ENCODE results near the gene EPHA6.

DNA sequence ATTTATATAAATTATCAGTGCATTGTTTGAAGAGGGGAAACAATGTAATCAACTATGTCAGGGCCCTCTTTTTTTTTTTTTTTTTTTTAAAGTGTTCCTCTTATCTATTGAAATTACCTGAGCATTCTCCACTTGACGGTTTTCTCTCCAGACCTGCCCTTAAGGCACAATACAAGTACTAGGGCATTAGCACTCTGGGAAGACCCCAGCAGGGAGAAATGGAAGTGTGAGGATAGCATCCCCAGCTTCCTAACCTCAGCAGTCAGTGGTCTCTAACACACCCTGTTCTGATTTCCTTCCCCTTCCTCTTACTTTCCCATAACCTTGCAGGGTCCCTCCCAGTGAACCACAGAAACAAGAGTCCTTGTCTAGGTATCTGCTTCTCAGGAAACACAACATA lies 491.8 kb downstream of the EPHA6 start:
- TF ChIP-seq, protein P1, sequence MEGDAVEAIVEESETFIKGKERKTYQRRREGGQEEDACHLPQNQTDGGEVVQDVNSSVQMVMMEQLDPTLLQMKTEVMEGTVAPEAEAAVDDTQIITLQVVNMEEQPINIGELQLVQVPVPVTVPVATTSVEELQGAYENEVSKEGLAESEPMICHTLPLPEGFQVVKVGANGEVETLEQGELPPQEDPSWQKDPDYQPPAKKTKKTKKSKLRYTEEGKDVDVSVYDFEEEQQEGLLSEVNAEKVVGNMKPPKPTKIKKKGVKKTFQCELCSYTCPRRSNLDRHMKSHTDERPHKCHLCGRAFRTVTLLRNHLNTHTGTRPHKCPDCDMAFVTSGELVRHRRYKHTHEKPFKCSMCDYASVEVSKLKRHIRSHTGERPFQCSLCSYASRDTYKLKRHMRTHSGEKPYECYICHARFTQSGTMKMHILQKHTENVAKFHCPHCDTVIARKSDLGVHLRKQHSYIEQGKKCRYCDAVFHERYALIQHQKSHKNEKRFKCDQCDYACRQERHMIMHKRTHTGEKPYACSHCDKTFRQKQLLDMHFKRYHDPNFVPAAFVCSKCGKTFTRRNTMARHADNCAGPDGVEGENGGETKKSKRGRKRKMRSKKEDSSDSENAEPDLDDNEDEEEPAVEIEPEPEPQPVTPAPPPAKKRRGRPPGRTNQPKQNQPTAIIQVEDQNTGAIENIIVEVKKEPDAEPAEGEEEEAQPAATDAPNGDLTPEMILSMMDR (conservative IDR thresholded peaks at IDR 0.05), result no peak
- TF ChIP-seq EZH2 (IDR thresholded peaks at IDR 0.05; ENCODE audit: low read depth), result no peak
